Activated T-cell treated with anti-CD3 and anti-CD28 coated beads, Interleukin-2, amount 50 U/mL, for 24 hours (primary cell): ENCODE results near the gene SLC5A2.
"Not testable (repeated sequence)": the region's sequence is repeated elsewhere in the genome, so short reads cannot be mapped to it uniquely, and the experiment has no call there.

Experiments used
- DNase-seq: peaks from one replicate; pipeline ENCODE4 v3.0.0-alpha.2; 2020
- H3K27ac Mint-ChIP-seq: 2 replicates; pipeline ENCODE4 v1.8.0; 2020; ENCODE audit warnings: mild to moderate bottlenecking, mixed read lengths
- H3K27me3 Mint-ChIP-seq: 2 replicates; pipeline ENCODE4 v1.8.0; 2020; ENCODE audit warnings: mixed read lengths
- H3K36me3 Mint-ChIP-seq: 2 replicates; pipeline ENCODE4 v1.8.0; 2020; ENCODE audit warnings: low read depth, mixed read lengths
- H3K4me1 Mint-ChIP-seq: 2 replicates; pipeline ENCODE4 v1.8.0; 2020; ENCODE audit warnings: low read depth, mixed read lengths
- H3K4me3 Mint-ChIP-seq: 2 replicates; pipeline ENCODE4 v1.8.0; 2020; ENCODE audit warnings: mild to moderate bottlenecking, moderate library complexity, mixed read lengths
- H3K9me3 Mint-ChIP-seq: 2 replicates; pipeline ENCODE4 v1.8.0; 2020; ENCODE audit warnings: mixed read lengths

SLC5A2 gene

GRCh38 chr16:31531096-31531495 lies 48.2 kb downstream of the SLC5A2 start:
- Mint-ChIP-seq H3K27ac (no peak overlapping the region), H3K36me3 (no peaks in the 10 kb centered on the region), H3K4me1 (peaks cover 21% of the 10 kb centered on the region), H3K4me3 (no peak overlapping the region), H3K9me3 (no peaks in the 10 kb centered on the region), H3K27me3 (peaks cover 39% of the 10 kb centered on the region)
- DNase-seq = no peak

DNA sequence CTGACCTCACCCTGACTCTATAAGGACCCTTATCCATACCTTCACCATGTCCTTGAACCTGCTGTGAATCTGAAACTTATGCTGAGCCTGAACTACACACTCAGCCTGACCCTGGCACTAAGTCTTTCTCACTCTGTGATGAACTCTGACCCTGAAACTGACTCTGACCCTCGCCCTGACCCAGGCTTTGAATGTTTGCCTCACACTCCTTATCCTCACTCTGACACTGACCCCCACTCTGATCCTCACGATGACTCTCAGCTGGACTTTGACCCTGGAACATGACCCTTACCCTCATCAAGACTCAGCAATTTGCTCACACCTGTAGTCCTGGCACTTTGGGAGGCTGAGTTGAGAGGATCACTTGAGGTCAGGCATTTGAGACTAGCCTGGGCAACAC lies 49.2 kb downstream of the SLC5A2 start:
- H3K4me3 Mint-ChIP-seq = no peak overlapping the region
- peaks cover 21% of the 10 kb centered on the region for H3K4me1 Mint-ChIP-seq

GRCh38 chr16:31532896-31533295 lies 50.0 kb downstream of the SLC5A2 start:
- Mint-ChIP-seq H3K9me3 (no peaks in the 10 kb centered on the region), H3K27me3 (peaks cover 45% of the 10 kb centered on the region), H3K36me3 (no peaks in the 10 kb centered on the region), H3K27ac (no peak overlapping the region), H3K4me1 (peaks cover 20% of the 10 kb centered on the region), H3K4me3 (no peak overlapping the region)
- no peak for DNase-seq

More for the DNA sequence above, 49.2 kb downstream of the SLC5A2 start:
- H3K9me3 Mint-ChIP-seq = no peaks in the 10 kb centered on the region
- H3K27me3 Mint-ChIP-seq = peaks cover 44% of the 10 kb centered on the region
- no peaks in the 10 kb centered on the region for H3K36me3 Mint-ChIP-seq
- no peak overlapping the region for H3K27ac Mint-ChIP-seq
- no peak for DNase-seq

DNA sequence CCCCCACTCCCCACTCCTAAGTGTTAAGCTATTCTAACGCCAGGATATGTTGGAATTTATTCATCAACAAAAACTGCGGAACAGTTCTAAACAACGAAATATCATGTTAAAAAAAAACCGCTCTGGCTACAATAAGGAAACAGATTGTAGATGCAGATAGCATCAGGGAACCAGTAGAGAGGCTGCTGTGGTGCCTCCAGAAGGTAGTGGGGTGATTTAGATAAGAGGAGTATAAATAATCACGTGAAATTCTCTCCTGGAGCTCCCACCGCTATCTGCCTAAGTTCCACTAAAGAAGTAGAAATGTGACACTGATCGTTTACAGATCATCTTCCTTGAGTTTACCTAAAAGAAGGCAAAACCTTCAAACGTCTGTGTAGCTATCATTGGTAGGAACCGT lies 52.8 kb downstream of the SLC5A2 start:
- no peak overlapping the region for H3K4me3 Mint-ChIP-seq
- H3K27ac Mint-ChIP-seq = no peak overlapping the region
- peaks cover 6% of the 10 kb centered on the region for H3K9me3 Mint-ChIP-seq
- peaks cover 13% of the 10 kb centered on the region for H3K4me1 Mint-ChIP-seq
- H3K27me3 Mint-ChIP-seq = peaks cover 42% of the 10 kb centered on the region
- no peaks in the 10 kb centered on the region for H3K36me3 Mint-ChIP-seq
- no peak for DNase-seq

DNA sequence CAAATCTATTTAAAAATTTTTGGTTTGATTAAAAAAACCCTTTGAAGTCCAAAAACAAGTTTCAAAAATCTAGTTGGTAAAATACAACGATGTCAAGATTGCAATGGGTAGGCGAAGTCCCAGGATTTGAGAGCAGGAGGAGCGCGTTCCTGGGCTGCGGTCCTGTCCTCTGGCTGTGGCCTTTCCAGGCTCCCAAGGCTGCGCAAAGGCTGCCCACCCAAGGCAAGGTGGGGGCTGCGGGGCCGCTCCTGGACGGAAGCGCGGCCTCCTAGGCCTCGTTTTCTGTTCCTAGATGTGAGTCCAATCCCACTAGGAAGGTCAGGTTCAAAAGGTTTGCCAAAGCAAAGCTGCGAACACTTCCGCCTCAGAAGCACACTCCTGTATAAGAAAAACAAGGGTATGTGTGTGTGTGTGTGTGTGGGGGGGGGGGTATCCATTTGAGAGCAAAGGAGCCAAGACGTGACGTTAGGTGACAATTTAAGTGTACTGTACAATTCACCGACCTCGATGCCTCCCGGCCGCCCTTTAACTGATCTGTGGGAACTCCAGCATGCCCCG lies 54.0 kb downstream of the SLC5A2 start:
- DNase-seq = no peak
- Mint-ChIP-seq H3K9me3 (peaks cover 6% of the 10 kb centered on the region), H3K4me3 (no peak overlapping the region), H3K27me3 (peaks cover 42% of the 10 kb centered on the region), H3K4me1 (peaks cover 13% of the 10 kb centered on the region), H3K36me3 (no peaks in the 10 kb centered on the region), H3K27ac (no peak overlapping the region)

DNA sequence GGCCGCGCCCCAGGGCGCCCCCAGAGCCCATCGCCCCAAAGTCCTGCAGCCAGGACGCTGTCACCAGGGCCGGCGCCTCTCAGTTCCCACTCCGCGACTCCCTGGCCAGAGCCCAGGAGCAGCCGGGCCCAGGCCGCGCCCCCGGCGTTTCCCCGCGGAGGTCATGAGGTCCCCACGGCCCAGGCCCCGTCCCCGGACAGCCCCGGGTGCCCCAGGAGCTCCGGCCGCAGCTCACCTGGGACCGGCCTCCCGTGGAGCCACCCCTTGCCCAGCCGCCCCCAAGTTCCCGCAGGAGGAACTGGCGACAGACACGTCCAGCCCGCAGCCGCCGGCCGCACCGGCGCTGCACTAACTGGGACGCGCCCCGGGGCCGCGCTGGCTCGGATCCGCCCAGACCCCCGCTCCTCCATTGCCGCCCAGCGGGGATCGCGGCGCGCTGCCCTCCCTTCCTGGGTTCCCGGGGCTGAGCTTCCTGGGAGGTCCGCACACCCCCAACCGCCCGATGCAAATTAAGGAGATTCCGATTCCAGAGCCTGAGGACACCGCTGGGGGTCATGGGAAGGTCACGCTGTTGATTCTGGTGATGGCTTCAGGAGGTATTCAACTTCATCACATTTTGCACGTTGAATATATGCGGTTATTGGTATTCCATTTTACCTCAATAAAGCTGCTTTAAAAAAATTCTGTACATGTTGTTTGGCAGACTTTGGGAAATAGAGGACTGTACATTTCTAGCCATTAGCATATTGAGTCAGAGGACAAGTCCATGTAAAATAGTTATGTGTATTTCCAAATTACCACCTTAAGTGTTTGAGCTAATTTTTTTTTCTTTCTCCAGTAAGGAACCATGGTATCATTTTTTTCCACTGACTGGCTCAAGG lies 54.7 kb downstream of the SLC5A2 start:
- Mint-ChIP-seq H3K27me3 (peaks cover 42% of the 10 kb centered on the region), H3K27ac (no peak overlapping the region), H3K9me3 (peaks cover 11% of the 10 kb centered on the region), H3K36me3 (no peaks in the 10 kb centered on the region), H3K4me3 (peak overlapping the region; percentile 55), H3K4me1 (peaks cover 13% of the 10 kb centered on the region)
- DNase-seq = no peak

DNA sequence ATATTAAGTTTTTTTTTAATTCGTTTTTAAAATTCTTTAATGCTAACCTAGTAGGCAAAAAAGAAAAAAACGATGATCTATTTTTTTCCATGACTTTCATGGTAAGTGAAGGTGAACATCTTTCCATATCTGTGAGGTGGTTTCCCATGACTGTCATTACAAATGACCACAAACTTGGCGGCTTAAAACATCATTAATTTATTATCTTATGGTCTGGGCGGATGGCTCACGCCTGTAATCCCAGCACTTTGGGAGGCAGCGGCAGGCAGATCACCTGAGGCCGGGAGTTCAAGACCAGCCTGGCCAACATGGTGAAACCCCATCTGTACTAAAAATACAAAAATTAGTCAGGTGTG lies 55.3 kb downstream of the SLC5A2 start:
- peaks cover 13% of the 10 kb centered on the region for H3K4me1 Mint-ChIP-seq
- H3K27ac Mint-ChIP-seq, H3K4me3 Mint-ChIP-seq: not testable (repeated sequence)

DNA sequence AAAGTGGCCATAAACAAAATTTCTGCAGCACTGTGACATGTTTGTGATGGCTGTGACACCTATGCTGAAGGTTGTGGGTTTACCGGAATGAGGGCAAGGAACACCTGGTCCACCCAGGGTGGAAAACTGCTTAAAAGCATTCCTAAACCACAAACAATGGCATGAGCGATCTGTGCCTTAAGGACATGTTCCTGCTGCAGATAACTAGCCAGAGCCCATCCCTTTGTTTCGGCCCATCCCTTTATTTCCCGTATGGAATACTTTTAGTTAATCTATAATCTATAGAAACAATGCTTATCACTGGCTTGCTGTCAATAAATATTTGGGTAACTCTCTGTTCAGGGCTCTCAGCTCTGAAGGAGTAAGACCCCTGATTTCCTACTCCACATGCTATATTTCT lies 56.8 kb downstream of the SLC5A2 start:
- H3K9me3 Mint-ChIP-seq = peaks cover 17% of the 10 kb centered on the region
- not testable (repeated sequence) for DNase-seq, H3K4me3 Mint-ChIP-seq, H3K36me3 Mint-ChIP-seq, H3K27ac Mint-ChIP-seq
- H3K27me3 Mint-ChIP-seq = peaks cover 37% of the 10 kb centered on the region
- peaks cover 13% of the 10 kb centered on the region for H3K4me1 Mint-ChIP-seq

More for the DNA sequence above, 55.3 kb downstream of the SLC5A2 start:
- not testable (repeated sequence) for H3K36me3 Mint-ChIP-seq, DNase-seq
- H3K27me3 Mint-ChIP-seq = peaks cover 42% of the 10 kb centered on the region
- peaks cover 15% of the 10 kb centered on the region for H3K9me3 Mint-ChIP-seq
